Suppressor macrophage treated with lipopolysaccharide for 4 hours (primary cell): ENCODE results near the gene RUNDC3A.
A peak's percentile ranks its signal among the peaks of the same experiment; 100 is the strongest.
"Not testable (repeated sequence)": the region's sequence is repeated elsewhere in the genome, so short reads cannot be mapped to it uniquely, and the experiment has no call there.

Experiments
- DNase-seq: peaks from one replicate; pipeline ENCODE4 v3.0.0-alpha.2; 2020

Gene RUNDC3A

DNA sequence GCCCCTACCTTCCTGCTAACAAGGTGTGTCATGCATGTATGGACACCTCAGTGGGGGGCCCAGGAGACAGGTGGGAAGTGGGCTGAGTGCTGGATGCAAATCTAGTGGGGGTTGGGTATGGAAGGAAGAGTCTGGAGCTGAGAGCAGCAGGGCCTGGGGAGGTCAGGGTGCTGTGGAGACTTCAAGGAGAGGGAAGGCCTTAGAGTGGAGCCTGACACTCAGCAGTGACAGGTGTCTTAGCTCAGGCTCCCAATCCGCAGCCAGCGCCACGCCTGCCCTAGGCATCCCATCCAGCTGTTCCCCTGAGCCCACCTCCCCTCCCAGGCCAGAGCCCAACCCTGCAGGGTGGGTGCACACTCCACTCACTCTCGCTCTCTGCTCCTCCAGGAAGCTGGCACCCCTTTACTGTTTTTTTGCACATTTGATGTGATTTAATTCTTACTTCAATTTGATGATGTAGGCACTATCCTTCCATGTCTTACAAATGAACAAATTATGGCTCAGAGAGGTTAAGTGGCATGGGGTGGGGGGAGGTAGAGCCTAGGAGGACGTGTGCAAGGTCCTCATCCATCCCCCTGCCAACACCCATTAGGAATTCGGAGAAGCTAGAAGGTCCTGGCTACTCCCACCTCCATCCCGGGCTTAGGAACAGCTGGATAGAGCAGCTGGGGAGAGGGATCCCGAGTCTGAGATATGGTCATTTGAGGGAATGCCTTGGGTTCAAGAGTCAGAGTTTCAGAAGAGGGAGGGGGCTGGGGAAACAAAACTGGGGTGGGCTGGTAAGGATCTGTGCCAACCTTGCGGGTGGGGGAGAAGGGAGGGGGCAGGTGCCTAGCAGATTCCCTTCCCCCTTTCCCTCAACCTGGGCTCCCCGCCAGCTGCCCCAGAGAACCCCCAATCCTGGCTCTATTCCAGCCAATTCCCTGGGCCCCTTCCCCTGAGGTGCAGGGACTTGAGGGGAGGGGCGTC lies 53.2 kb downstream of the RUNDC3A start:
- DNase-seq: no peak

GRCh38 chr17:44362459-44362948 lies 54.1 kb downstream of the RUNDC3A start:
- no peak for DNase-seq

- no peak for DNase-seq
Observed at GRCh38 chr17:44362949-44363612, 54.7 kb downstream of the RUNDC3A start.

DNA sequence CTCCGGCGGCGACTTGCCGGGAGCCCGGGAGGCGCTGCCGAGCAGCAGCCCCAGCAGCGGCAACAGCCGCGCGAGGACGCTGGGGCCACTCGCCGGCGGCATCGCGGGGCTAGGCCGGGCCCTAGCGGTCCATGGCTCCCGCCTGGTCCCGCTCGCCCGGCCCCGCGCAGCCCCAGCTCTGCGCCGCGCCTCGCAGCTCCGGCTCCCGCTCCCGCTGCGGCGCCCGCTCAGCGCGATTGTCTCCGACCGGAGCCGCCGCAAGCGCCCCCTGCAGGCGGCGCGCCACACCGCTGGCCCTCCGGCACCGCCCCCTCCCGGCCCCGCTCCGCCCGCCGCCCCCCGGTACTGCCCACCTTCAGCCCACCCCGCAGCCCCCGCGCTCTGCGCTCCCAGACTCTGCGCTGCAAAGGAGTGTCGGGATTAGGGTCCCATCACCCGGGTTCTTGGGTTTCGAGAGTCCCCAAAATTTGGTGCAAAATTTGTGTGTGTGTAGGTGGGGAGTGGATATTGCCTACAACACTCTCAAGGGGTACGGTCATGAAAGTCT lies 55.3 kb downstream of the RUNDC3A start, which contains the start of gene FAM171A2:
Gene FAM171A2 (minus strand): TSS at position 241 of the 547 bp plus-strand sequence. CDS start 139 bp downstream, at position 102.
- DNase-seq: peak; percentile 84

DNA sequence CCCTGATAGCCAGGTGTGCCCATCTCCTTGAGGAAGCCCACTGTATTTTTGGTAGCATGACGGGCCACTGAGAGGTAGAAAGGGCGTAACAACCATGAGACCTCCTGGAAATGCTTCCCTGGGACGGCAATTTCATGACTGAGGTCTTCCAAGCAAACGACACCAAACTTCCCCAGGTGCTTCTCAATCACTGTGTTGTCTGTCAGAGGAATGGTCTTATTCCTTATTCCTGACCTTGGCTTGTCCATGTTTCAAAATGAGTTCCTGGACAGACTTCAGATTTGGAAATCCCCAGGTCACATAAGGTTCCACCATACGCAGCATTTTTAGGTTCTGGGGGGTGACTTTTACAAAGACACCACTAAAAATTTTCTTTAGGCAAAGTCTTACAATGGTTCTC lies 56.6 kb downstream of the RUNDC3A start:
- not testable (repeated sequence) for DNase-seq

DNA sequence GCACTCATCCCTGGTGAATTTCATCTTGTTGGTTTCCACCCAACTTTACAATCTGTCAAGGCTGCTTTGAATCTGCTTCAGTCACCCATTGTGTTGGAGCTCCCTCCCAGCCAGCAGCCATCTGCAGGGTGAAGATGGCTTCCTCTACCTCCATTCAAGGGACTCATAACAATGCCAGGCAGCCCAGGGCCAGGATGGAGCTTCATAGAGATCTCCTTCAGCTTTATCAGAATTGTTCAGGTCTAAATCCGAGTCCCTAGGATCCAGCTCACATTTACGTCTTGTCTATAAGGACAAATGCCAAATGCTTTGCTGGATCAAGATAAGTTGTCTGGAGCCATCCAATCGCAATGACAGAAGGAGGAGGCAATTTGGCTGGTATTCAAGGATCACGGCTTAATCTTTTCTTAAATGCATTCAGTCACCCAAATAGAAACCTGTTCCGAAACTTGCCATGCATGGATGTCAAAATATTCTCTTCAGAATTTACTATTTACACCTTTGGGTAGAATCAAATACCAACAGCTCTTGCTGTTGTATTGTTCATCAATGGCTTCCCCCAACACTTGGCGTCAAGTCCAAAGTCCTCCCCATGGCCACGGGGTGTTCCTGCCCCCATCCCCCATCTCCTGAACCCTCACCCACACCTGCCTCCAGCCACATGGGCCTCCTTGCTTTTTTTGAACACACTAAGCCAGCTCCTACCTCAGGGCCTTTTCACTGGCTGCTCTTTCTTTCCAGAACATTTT lies 59.0 kb downstream of the RUNDC3A start:
- no peak for DNase-seq
